Endothelial cell of umbilical vein (primary cell): ENCODE data around the gene ARF5. TPM values are rescaled to one million over a fixed set of nuclear protein-coding genes. Genes with fewer than 3 reads are reported as not detected.

Experiments
- BruUV-seq: library from RNA; stranded (reverse); fragments of 400-500 nt; replicated peaks from 2 replicates; lab custom pipeline; 2021; lab: Mats Ljungman, UMichigan
- CTCF ChIA-PET: fragments of 300-600, 350-600 bp; sonication (Branson Sonifier 250); formaldehyde crosslinking; loops from one replicate; lab custom pipeline; 2021; ENCODE audit warnings: antibody characterized with exemption, inconsistent platforms; lab: Charles Lee
- POLR2A ChIA-PET: fragments of 300-600, 350-600 bp; sonication (Branson Sonifier 250); formaldehyde crosslinking; loops from one replicate; lab custom pipeline; 2021; ENCODE audit warnings: antibody characterized with exemption, inconsistent platforms; lab: Charles Lee
- DNase-seq: peaks from one replicate; pipeline ENCODE4 v3.0.0-alpha.2; 2011; ENCODE audit warnings: low read depth, low spot score
- FAIRE-seq: peaks from 2 replicates; lab custom pipeline; 2011; peaks lifted over from hg19 to GRCh38; lab: Jason Lieb, UNC
- H2AFZ ChIP-seq: 2 replicates; pipeline ENCODE4 v1.6.0; 2012; ENCODE audit warnings: low read depth, low read length, control low read depth, inconsistent platforms
- H3K27ac ChIP-seq: 2 replicates; pipeline ENCODE4 v1.5.1; 2011; ENCODE audit warnings: low read depth, mild to moderate bottlenecking, control low read depth, low read length, moderate library complexity; ENCODE audit not compliant: insufficient read depth
- H3K27me3 ChIP-seq, 2 experiments: 2 replicates each; pipeline versions ENCODE4 v1.6.0 to v1.6.1; 2011; ENCODE audit warnings: low read length in 2 of 2, mixed read lengths in 1 of 2; ENCODE audit not compliant: control insufficient read depth in 2 of 2, insufficient read depth in 2 of 2
- H3K36me3 ChIP-seq, 2 experiments: 2 replicates in 1 of 2; 3 replicates in 1 of 2; pipeline ENCODE4 v1.5.1; 2011; ENCODE audit warnings: low read length in 2 of 2, mild to moderate bottlenecking in 1 of 2, moderate library complexity in 1 of 2; ENCODE audit not compliant: control insufficient read depth in 2 of 2, insufficient read depth in 2 of 2; ENCODE audit errors: extremely low read depth in 1 of 2
- H3K4me1 ChIP-seq: 3 replicates; pipeline ENCODE4 v1.5.1; 2011; ENCODE audit warnings: mild to moderate bottlenecking, low read length; ENCODE audit not compliant: control insufficient read depth, insufficient read depth; ENCODE audit errors: extremely low read depth
- H3K4me2 ChIP-seq: 2 replicates; pipeline ENCODE4 v1.6.1; 2011; ENCODE audit warnings: low read length, control low read depth, mixed read lengths; ENCODE audit not compliant: insufficient read depth
- H3K4me3 ChIP-seq, 3 experiments: fragments of 200-600 bp in 1 of 3; sonication (generic), shearing (Covaris generic) in 1 of 3; replicated peaks in 1 of 3; 2 replicates each; pipeline ENCODE4 v1.5.1; 2011 to 2016; ENCODE audit warnings: control low read depth in 3 of 3, low read length in 3 of 3, mild to moderate bottlenecking in 2 of 3, inconsistent platforms in 1 of 3, low read depth in 1 of 3, moderate library complexity in 1 of 3; ENCODE audit not compliant: insufficient read depth in 1 of 3
- H3K79me2 ChIP-seq: 2 replicates; pipeline ENCODE4 v1.6.0; 2012; ENCODE audit warnings: low read length, inconsistent platforms; ENCODE audit not compliant: control insufficient read depth, insufficient read depth
- H3K9ac ChIP-seq: replicated peaks from 2 replicates; pipeline ENCODE3; 2011; ENCODE audit warnings: low read length, control low read depth; ENCODE audit not compliant: insufficient read depth; ENCODE audit errors: extremely low read depth
- H3K9me1 ChIP-seq: replicated peaks from 3 replicates; pipeline ENCODE4 v1.6.0; 2011; ENCODE audit warnings: mild to moderate bottlenecking, low read length; ENCODE audit not compliant: control insufficient read depth, insufficient read depth; ENCODE audit errors: extremely low read depth
- H3K9me3 ChIP-seq: replicated peaks from 2 replicates; pipeline ENCODE4 v1.5.1; 2012; ENCODE audit warnings: low read length, inconsistent platforms; ENCODE audit not compliant: control insufficient read depth, insufficient read depth
- H4K20me1 ChIP-seq: replicated peaks from 2 replicates; pipeline ENCODE3; 2011; ENCODE audit warnings: mild to moderate bottlenecking, low read length; ENCODE audit not compliant: control insufficient read depth, insufficient read depth; ENCODE audit errors: extremely low read depth
- EZH2 ChIP-seq: IDR thresholded peaks from 2 replicates; pipeline ENCODE4 v1.6.1; 2012; ENCODE audit warnings: borderline replicate concordance, low read depth, mild to moderate bottlenecking, moderate library complexity, low read length, inconsistent platforms; ENCODE audit not compliant: severe bottlenecking
- FOS ChIP-seq: IDR thresholded peaks from 2 replicates; pipeline ENCODE4 v1.6.1; 2011; ENCODE audit warnings: mild to moderate bottlenecking, low read length, moderate library complexity, borderline replicate concordance; ENCODE audit not compliant: insufficient read depth
- GATA2 ChIP-seq: IDR thresholded peaks from 2 replicates; pipeline ENCODE4 v1.7.0; 2011; ENCODE audit warnings: low read depth, mild to moderate bottlenecking, moderate library complexity, mixed read lengths, low read length; ENCODE audit not compliant: insufficient read length, insufficient read depth
- JUN ChIP-seq: IDR thresholded peaks from 2 replicates; pipeline ENCODE4 v1.6.1; 2011; ENCODE audit warnings: borderline replicate concordance, low read depth; ENCODE audit not compliant: insufficient read length, insufficient read depth
- MYC ChIP-seq: IDR thresholded peaks from one replicate; pipeline ENCODE4 v1.6.1; 2011; ENCODE audit warnings: mild to moderate bottlenecking, low read depth, low read length
- POLR2AphosphoS5 ChIP-seq: IDR thresholded peaks from 2 replicates; pipeline ENCODE4 v1.6.1; 2012; ENCODE audit warnings: low read depth, mild to moderate bottlenecking, control low read depth, low read length, moderate library complexity; ENCODE audit not compliant: insufficient read depth
- dilution Hi-C: fragments of 300-500 bp; cut with MboI; formaldehyde crosslinking; loops from one replicate; pipeline ENCODE4 v1.15.0; 2019; ENCODE audit warnings: low sequenced_read_pairs; ENCODE audit not compliant: extremely low pct_ligation_motif_present
- intact Hi-C: fragments of 100-400 bp; cut with micrococcal nuclease; formaldehyde crosslinking; loops from one replicate; pipeline ENCODE4 v1.10.0; 2022
- polyA plus RNA-seq, 4 experiments: library from polyadenylated mRNA; depleted of rRNA in 3 of 4; stranded (reverse) in 3 of 4; unstranded in 1 of 4; fragments of >200 nt; gene quantifications; 2 replicates each; pipeline versions ENCODE4 v1.2.1 to v1.2.3, GENCODE V29; 2011 to 2012; ENCODE audit warnings: missing spikeins in 1 of 4
- total RNA-seq: library from RNA; stranded (reverse); gene quantifications from 2 replicates; pipeline ENCODE4 v1.2.3, GENCODE V29; 2021
- TF ChIP-seq, protein P1 (sequence below): IDR thresholded peaks from 2 replicates; pipeline ENCODE4 v1.6.1; 2011; ENCODE audit not compliant: insufficient read depth, insufficient read length
- TF ChIP-seq, protein P2 (sequence below), 2 donors: IDR thresholded peaks; 1 replicate in 1 of 2; 2 replicates in 1 of 2; pipeline ENCODE4 v1.5.1; 2011; ENCODE audit warnings: low read length in 2 of 2, mild to moderate bottlenecking in 2 of 2, moderate library complexity in 2 of 2, control low read depth in 1 of 2, inconsistent platforms in 1 of 2, low read depth in 1 of 2; ENCODE audit not compliant: insufficient read depth in 1 of 2; ENCODE audit errors: extremely low read depth in 1 of 2

Gene ARF5
- total and polyA plus RNA-seq, 2 donors (not counting 3 experiments of a cell fraction or from before 2014, with no cell fraction given), result 122 to 428 TPM

DNA sequence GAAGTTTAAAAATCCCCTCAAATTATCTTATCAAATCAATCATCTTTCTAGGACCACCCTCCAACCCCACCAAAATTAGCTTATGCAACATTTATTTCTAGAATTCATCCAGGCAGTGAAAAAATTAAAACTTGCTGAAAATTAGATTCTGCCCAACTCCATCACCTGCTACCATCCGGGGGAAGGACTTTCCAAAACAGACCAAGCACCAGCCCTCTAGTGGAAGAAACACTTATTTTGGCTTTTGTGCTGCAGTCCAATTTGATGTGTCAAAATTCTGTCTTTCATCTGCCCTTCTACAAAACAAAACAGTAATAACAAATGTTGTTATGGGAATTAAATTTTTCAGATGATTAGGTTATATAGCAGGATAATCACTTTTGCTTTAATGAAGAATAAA, 38.0 kb upstream of the ARF5 start:
- TF ChIP-seq, protein P1, sequence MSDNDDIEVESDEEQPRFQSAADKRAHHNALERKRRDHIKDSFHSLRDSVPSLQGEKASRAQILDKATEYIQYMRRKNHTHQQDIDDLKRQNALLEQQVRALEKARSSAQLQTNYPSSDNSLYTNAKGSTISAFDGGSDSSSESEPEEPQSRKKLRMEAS, result no peak
- TF ChIP-seq GATA2, result no peak
- TF ChIP-seq POLR2AphosphoS5, result no peak
- TF ChIP-seq EZH2, result no peak
- TF ChIP-seq FOS, result no peak
- TF ChIP-seq JUN, result no peak
- TF ChIP-seq MYC, result no peak
- TF ChIP-seq, protein P2, sequence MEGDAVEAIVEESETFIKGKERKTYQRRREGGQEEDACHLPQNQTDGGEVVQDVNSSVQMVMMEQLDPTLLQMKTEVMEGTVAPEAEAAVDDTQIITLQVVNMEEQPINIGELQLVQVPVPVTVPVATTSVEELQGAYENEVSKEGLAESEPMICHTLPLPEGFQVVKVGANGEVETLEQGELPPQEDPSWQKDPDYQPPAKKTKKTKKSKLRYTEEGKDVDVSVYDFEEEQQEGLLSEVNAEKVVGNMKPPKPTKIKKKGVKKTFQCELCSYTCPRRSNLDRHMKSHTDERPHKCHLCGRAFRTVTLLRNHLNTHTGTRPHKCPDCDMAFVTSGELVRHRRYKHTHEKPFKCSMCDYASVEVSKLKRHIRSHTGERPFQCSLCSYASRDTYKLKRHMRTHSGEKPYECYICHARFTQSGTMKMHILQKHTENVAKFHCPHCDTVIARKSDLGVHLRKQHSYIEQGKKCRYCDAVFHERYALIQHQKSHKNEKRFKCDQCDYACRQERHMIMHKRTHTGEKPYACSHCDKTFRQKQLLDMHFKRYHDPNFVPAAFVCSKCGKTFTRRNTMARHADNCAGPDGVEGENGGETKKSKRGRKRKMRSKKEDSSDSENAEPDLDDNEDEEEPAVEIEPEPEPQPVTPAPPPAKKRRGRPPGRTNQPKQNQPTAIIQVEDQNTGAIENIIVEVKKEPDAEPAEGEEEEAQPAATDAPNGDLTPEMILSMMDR (IDR thresholded peaks at IDR 0.05; ENCODE audit: extremely low read depth in 1 of 2, insufficient read depth in 1 of 2, low read depth in 1 of 2, low read length in 2 of 2), result no peak
- BruUV-seq, result no TSS peak
- ChIA-PET CTCF (no interaction called here), POLR2A (no interaction called here)
- Histone ChIP-seq H3K9ac (no peak overlapping the region), H3K9me3 (no peaks in the 10 kb centered on the region), H2AFZ (no peak overlapping the region), H3K36me3 (no peaks in the 10 kb centered on the region), H4K20me1 (no peaks in the 10 kb centered on the region), H3K27me3 (peaks cover 0 to 2% of the 10 kb centered on the region in 2 experiments), H3K4me3 (no peak overlapping the region), H3K27ac (no peak overlapping the region), H3K4me1 (no peaks in the 10 kb centered on the region), H3K9me1 (no peaks in the 10 kb centered on the region), H3K4me2 (no peak overlapping the region), H3K79me2 (no peaks in the 10 kb centered on the region)
- FAIRE-seq (no peak), DNase-seq (no peak)
- intact Hi-C loops, result no loop called here
- dilution Hi-C loops, result no loop called here
